Subcutaneous adipose tissue (tissue), 4 donors: ENCODE measurements around the gene MAST3. TPM values are rescaled to one million over a fixed set of nuclear protein-coding genes. Genes with fewer than 3 reads are reported as not detected.

ENCODE experiments used
- total RNA-seq, 4 donors: library from RNA; depleted of rRNA; stranded (reverse); fragments of >200 nt; gene quantifications; one replicate each; pipeline ENCODE4 v1.1.0, GENCODE V29; 2016
- TF ChIP-seq, protein P1 (sequence below): fragments of 450-650 bp; IDR thresholded peaks from one replicate; pipeline ENCODE4 v1.5.1; 2016; ENCODE audit warnings: low read depth, mild to moderate bottlenecking, control low read depth, antibody characterized with exemption, moderate library complexity

Gene MAST3
- total RNA-seq, 4 donors from 2014 or later: 5.1 to 12.2 (median 6.8) TPM

DNA sequence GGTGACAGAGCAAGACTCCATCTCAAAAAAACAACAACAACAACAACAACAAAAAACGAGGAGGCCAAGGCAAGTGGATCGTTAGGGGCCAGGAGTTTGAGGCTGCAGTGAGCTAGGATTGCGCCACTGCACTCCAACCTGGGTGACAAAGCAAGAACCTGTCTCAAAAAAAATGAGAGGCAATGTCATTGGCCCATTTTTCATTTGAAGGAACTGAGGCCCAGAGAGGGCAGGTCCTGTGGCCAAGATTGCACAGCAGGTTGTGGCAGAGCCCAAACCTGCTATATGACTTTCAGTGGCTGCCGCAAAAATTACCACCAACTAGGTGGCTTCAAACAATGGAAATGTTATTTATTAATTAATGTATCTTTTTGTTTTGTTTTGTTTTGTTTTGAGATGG is 60.9 kb downstream of the MAST3 start:
- TF ChIP-seq, protein P1, sequence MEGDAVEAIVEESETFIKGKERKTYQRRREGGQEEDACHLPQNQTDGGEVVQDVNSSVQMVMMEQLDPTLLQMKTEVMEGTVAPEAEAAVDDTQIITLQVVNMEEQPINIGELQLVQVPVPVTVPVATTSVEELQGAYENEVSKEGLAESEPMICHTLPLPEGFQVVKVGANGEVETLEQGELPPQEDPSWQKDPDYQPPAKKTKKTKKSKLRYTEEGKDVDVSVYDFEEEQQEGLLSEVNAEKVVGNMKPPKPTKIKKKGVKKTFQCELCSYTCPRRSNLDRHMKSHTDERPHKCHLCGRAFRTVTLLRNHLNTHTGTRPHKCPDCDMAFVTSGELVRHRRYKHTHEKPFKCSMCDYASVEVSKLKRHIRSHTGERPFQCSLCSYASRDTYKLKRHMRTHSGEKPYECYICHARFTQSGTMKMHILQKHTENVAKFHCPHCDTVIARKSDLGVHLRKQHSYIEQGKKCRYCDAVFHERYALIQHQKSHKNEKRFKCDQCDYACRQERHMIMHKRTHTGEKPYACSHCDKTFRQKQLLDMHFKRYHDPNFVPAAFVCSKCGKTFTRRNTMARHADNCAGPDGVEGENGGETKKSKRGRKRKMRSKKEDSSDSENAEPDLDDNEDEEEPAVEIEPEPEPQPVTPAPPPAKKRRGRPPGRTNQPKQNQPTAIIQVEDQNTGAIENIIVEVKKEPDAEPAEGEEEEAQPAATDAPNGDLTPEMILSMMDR: no peak

- TF ChIP-seq, protein P1: no peak
Observed at GRCh38 chr19:18159810-18160209, 62.2 kb downstream of the MAST3 start.

GRCh38 chr19:18160493-18160970 is 63.0 kb downstream of the MAST3 start:
- TF ChIP-seq, protein P1: no peak

DNA sequence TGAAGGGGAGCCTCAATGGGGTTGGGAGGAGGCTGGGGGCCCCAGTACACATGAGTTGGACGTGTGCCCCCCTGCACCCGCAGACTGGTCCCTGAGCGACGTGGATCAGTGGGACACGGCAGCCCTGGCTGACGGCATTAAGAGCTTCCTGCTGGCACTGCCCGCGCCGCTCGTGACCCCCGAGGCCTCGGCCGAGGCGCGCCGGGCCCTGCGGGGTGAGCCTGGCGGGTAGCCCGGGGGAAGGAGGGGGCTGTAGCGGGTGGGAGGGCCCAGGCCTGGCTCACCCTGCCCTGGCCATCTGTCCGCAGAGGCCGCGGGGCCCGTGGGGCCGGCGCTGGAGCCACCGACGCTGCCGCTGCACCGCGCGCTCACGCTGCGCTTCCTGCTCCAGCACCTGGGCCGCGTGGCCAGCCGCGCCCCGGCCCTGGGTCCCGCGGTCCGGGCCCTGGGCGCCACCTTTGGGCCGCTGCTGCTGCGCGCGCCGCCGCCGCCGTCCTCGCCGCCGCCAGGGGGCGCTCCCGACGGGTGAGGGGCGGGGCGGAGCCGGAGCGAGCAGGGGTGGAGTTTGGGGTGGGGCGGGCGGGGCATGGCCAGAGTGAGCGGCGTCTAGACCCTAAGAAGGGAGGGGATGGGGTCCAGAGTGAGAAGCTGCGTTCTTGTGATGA is 63.5 kb downstream of the MAST3 start:
- TF ChIP-seq, protein P1: no peak

DNA sequence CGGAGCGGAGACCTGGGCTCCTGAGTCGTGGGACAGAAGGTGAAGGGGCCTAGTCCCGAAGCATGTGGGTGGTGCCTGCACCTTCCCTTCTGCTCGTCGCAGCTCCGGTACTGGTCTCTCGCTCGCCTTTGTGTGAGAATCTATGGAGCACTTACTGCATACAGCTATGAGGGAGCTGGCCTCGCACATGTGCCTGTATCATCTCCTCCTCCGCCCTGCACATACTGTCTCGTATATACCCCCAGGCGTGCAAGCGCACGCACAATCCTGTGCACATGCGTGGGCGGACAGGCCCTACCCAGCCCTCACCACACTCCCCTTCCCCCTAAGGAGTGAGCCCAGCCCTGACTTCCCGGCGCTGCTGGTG is 64.0 kb downstream of the MAST3 start:
- TF ChIP-seq, protein P1: no peak

DNA sequence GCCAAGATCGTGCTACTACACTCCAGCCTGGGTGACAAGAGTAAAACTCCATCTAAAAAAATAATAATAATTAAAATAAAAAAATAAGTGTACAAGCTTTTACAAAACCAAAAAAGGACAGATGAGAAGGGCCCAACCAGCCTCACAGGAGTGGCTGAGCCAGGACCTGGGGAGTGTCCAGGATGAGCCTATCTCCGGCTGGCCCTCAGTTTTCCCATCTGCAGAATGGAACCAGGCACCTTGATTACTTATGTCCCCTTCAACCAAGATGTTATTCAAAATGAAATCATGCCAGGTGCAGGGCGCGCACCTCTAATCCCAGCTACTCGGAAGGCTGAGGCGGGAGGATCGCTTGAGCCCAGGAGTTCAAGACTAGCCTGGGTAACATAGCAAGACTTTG is 66.5 kb downstream of the MAST3 start:
- TF ChIP-seq, protein P1: no peak

DNA sequence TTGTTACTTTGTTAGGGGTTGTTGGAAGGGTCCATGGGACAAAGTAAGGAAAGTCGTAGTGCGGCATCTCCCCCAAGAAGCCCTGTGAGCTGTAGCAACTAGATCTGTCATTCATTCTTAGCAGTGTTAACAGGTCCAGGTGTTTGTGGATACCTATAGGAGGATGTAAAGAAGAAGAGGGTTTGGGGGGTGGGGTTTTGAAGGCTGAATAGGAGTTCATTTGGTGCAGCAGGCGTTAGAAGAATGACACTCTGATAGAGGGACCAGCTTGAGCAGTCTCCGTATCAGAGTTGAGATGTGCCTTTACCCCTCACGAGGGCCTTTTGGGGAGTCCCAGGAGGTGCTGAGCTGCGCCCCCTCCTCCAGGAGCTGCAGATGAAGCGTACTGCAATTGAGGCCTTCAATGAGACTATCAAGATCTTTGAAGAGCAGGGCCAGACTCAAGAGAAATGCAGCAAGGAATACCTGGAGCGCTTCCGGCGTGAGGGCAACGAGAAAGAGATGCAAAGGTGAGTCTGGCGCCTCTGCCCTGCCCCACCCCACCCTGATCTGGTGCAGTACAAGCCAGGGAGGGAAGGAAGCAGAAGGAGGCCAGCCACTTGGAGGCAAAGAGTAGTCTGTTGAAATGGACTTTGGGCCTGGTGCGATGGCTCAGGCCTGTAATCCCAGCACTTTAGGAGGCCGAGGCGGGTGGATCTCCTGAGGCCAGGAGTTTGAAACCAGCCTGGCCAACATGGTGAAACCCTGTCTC is 68.4 kb downstream of the MAST3 start:
- TF ChIP-seq, protein P1: no peak
